Measurements from ENCODE around the gene MALT1.
A peak's percentile ranks its signal among the peaks of the same experiment; 100 is the strongest.
"Not testable (repeated sequence)": the region's sequence is repeated elsewhere in the genome, so short reads cannot be mapped to it uniquely, and the experiment has no call there.

Gene MALT1

DNA sequence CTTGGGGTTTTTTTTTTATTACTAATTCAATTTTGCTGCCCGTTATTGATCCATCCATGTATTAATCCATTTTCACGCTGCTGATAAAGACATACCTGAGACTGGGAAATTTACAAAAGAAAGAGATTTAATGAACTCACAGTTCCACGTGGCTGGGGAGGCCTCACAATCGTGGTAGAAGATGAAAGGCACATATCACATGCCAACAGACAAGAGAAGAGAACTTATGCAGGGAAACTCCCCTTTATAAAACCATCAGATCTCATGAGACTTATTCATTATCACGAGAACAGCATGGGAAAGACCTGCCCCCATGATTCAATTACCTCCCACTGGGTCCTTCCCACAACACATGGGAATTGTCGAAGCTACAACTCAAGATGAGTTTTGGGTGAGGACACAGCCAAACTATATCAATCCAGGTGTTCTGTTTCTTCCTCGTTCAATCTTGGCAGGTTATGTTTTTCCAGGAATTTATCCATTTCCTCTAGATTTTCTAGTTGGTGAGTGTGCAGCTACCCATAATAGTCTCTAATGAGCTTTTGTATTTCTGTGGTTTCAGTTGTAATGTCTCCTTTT, 18.0 kb upstream of the MALT1 start:
- DNase-seq (ENCODE audit: low read depth in 1 of 2, low spot score in 1 of 2): not testable (repeated sequence)

DNA sequence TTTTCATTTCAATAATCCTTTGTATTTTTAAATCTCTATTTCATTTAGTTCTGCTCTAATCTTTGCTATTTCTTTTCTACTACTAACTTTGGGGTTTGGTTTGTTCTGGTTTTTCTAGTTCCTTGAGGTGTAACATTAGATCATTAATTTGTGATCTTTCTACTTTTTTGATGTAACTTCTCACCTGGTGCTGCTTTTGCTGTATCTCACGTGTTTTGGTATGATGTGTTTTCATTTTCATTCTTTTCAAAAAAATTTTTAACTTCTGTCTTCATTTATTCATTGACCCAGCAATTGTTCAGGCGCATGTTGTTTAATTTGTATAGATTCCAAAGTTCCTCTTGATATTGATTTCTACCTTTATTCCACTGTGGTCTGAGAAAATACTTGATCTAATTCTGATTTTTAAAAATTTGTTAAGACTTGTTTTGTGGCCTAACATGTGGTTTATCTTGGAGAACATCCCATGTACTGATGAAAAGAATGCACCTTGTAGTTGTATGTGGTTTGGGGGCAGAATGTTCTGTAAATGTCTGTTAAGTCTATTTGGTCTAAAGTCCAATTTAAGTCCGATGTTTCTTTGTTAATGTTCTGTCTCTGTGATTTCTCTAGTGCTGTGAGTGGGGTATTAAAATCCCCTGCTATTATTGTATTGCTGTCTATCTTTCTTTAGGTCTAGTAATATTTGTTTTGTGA, 17.3 kb upstream of the MALT1 start:
- no peak for DNase-seq (ENCODE audit: low read depth in 1 of 2, low spot score in 1 of 2)

DNA sequence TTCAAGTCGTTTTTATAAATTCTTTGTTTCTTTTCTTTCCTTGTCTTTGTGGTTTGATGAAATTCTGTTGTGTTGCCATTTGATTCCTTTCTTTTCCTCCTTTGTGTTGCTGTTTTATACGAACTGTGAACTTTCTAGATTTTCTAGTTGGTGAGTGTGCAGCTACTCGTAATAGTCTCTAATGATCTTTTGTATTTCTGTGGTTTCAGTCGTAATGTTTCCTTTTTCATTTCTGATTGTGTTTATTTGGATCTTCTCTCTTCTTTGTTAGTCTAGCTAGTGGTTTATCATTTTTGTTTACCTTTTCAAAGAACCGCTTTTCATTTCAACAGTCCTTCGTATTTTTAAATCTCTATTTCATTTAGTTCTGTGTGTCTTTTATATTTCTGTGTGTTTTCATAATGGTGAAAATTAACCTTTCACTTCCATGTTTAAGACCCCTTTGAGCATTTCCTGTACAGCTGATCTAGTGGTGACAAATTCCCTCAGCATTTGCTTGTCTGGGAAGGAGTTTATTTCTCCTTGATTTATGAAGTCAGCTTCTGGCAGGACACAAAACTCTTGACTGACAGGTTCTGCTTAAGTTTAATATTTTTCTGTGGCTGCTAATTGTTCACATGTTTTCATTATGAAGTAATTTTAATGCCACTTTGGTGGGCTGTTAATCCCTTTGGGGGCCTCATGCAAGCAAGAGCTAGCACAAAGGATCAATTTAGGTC, 16.2 kb upstream of the MALT1 start:
- DNase-seq (ENCODE audit: low read depth in 1 of 2, low spot score in 1 of 2): no peak

- DNase-seq (ENCODE audit: low read depth in 1 of 2, low spot score in 1 of 2): no peak
These were observed 14.2 kb upstream of the MALT1 start for GRCh38 chr18:58657081-58657480.

DNA sequence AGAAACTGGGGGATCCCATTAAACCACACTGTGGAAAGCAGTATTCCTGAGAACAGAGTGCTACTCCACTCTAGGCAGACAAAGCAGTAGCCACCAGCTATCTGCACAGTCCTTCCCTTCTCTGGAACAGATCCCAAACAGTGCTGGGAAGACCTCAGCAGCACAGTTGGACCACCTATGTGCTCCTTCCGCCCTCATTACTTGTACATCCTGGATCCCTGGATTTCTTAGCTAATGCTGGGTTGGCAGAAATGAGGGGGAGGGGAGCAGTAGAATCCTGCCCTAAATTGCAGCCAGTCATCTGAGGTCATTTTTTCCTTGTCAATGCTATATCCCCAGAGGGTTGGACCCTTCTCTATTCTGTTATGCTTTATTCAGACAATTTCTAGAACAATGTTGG, 13.8 kb upstream of the MALT1 start:
- DNase-seq (ENCODE audit: low read depth in 1 of 2, low spot score in 1 of 2): no peak

GRCh38 chr18:58659691-58660090, 11.6 kb upstream of the MALT1 start:
- no peak for DNase-seq (ENCODE audit: low read depth in 1 of 2, low spot score in 1 of 2)

- no peak for DNase-seq (ENCODE audit: low read depth in 1 of 2, low spot score in 1 of 2)
These were observed 10.3 kb upstream of the MALT1 start for GRCh38 chr18:58660915-58661314.

GRCh38 chr18:58661423-58661822, 9.8 kb upstream of the MALT1 start:
- no peak for DNase-seq (ENCODE audit: low read depth in 1 of 2, low spot score in 1 of 2)

GRCh38 chr18:58662118-58662517, 9.1 kb upstream of the MALT1 start:
- no peak for DNase-seq (ENCODE audit: low read depth in 1 of 2, low spot score in 1 of 2)

DNA sequence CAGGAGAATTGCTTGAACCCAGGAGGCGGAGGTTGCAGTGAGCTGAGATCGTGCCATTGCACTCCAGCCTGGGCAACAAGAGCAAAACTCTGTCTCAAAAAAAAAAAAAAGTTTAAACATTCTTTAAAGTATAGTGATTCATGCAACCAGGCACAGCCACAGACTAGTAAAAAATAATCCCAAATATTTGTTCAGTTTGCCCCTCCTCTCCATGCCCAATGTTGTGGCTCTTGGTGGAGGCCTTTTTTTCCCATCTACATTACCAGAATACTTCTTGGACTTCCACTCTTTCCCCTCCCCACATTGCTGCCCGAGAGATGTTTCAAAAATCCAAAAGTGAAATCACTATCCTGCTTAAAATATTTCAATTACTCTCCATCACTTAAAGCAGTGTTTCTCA, 5.1 kb upstream of the MALT1 start:
- DNase-seq (ENCODE audit: low read depth in 1 of 2, low spot score in 1 of 2): no peak

- DNase-seq (ENCODE audit: low read depth in 1 of 2, low spot score in 1 of 2): no peak
These were observed 3.1 kb upstream of the MALT1 start for GRCh38 chr18:58668211-58668610.

- no peak for DNase-seq (ENCODE audit: low read depth in 1 of 2, low spot score in 1 of 2)
These were observed 2.4 kb upstream of the MALT1 start for GRCh38 chr18:58668897-58669296.

DNA sequence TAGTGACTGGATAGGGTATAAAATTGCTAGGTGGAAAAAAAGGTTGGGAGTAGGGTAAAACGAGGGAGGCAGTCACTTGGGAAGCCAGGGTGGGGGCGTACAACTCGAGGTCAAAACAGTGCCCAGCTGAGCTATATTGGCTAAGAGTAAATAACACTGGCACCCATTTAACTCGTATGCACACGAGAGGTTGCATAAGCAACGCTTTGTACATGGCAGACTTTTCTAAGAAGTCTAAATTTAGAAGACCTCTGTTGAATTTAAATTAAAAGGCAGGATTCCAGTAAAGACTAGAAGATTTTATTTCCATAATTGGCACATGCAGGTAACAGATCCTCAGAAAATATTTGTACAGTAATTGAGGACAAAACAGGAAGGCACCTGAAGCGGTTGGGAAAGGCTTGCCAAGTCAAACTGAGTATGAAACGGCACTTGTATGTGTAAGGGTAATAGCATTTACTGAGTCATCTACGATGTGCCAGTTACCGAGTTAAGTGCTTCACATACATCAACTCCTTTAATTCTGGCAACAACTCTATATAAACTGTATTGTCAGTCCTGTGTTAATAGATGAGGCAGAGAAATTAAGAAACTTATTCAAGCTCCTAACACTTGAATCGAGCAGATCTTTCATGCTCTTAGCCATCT, 1.4 kb upstream of the MALT1 start:
- no peak for DNase-seq (ENCODE audit: low read depth in 1 of 2, low spot score in 1 of 2)

DNA sequence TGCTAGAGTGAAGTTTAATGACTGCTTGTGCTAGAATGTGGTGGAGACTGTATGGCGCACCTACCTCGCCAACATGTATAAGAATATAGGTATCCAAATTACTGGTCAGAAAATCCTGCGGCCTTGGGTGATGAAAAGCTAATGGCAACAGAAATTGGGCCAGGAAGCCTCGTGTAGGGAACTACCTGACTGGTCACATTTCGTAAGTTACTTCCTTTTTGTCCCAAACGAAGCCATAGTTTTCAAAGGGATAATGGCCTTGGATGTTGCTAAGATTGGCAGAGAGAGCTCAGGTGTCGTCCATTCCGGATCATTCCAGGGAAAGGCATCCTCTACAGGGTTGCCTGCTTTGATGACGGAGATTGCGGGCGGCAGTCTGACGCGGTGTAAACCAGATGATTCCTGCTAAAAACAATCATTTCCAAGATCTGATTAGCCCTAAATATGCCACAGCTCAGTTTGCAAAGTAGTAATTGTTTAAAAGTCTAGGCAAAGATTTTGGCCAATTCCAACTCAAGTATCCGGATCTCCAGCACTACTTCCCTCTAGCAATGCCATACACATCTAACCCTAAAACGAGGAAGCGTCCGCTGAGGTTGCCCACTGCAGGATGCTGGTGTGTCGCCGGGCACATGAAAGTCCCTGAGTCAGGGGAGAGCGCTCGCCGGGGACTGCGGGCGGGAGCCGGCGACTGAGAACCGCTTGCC, 708 bp upstream of the MALT1 start:
- no peak for DNase-seq (ENCODE audit: low read depth in 1 of 2, low spot score in 1 of 2)

DNA sequence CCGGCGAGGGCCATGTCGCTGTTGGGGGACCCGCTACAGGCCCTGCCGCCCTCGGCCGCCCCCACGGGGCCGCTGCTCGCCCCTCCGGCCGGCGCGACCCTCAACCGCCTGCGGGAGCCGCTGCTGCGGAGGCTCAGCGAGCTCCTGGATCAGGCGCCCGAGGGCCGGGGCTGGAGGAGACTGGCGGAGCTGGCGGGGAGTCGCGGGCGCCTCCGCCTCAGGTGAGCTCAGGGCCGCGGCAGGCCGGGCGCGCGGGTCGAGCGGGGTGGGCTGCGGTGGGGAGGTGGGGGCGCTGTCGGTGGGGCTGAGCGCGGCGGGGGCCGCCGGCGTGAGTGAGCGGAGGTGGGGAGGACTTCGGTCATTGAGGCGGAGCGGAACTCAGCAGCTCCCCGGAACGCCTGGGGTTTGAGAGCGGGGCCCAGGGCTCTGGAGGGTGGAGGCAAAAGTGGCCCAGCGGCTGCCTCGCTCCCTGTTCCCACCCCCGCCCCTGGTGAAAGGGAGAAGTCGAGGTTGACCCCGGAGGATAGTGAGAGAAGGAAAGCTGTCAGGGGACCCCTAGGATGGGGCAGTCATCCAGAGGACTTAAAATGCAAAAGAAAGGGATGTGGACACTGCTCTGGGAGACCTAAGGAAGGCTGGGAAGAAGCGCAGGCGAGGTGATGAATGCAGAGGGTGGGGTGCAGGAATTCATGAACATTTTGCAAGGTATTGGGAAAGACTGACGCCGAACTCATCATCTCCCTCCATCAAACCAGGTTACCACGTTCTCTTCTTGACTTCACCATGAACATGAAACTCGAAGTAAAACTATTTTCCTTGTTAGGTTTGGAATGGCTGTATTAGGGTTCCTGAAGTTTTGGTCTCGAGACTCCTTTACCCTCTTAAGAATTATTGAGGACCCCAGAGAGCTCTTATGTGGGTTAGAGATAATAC, 633 bp downstream of the MALT1 start:
- DNase-seq (ENCODE audit: low read depth in 1 of 2, low spot score in 1 of 2): peak in 1 of 2 donors; percentile 24

DNA sequence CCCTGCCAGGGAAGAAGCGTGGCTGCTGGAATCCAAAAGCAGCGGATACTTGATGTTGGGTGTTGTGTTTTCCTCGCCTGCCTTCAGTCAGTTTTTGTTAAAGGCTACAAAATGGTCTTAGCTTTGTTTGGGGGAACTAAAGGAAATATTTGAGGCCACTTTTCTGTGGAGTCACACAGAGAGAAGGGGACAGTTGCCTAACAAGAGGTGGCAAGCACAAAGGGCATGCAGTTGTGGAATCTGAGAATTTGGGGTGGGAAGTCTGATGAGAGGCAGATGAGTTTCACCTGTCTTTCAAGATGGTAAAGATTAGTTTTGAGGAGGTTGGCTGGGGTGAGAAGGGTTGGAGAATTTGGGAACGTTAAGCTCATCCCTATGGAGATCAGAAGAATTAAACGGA, 2.9 kb downstream of the MALT1 start:
- DNase-seq (ENCODE audit: low read depth in 1 of 2, low spot score in 1 of 2): no peak

GRCh38 chr18:58674863-58675472, 3.7 kb downstream of the MALT1 start:
- DNase-seq (ENCODE audit: low read depth in 1 of 2, low spot score in 1 of 2): no peak

GRCh38 chr18:58676270-58676669, 5.0 kb downstream of the MALT1 start:
- DNase-seq (ENCODE audit: low read depth in 1 of 2, low spot score in 1 of 2): no peak

DNA sequence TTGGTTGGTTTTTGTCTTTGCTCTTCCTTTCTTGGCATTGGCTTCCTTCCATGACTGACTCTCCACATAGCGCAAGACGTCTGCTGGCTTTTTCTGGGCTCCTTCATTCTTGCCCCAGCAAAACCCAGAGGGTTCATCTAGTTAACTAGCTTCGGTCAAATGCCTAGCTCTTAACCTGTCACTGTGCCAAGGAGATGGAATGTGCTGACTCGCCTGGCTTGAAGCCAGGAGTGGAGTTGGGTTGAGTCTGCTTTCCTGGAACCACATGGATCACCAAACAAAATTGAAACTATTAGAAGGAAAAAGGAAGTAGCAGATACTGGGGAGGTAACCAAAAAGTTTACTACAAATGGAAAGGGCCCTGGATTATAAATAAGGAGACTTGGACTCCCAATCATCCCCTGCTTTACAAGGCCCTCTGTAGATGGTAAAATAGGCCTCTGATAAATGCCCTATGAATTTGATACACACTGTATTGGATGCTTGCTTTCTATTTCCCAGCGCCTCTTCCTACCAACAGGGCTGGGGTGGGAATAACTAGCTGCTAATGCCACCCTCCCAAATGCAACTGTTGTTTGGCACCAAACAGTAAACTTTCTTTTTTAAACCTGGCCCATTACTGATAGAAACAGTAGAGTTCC, 11.3 kb downstream of the MALT1 start:
- no peak for DNase-seq (ENCODE audit: low read depth in 1 of 2, low spot score in 1 of 2)
